CD4-positive, alpha-beta T cell treated with Interleukin-10 for 1 hour (primary cell): ENCODE data around the gene TRIM41.
"Not testable (repeated sequence)": the region's sequence is repeated elsewhere in the genome, so short reads cannot be mapped to it uniquely, and the experiment has no call there.

ENCODE experiments used
- DNase-seq: peaks from one replicate; pipeline ENCODE4 v3.0.0-alpha.2; 2020

Gene TRIM41

DNA sequence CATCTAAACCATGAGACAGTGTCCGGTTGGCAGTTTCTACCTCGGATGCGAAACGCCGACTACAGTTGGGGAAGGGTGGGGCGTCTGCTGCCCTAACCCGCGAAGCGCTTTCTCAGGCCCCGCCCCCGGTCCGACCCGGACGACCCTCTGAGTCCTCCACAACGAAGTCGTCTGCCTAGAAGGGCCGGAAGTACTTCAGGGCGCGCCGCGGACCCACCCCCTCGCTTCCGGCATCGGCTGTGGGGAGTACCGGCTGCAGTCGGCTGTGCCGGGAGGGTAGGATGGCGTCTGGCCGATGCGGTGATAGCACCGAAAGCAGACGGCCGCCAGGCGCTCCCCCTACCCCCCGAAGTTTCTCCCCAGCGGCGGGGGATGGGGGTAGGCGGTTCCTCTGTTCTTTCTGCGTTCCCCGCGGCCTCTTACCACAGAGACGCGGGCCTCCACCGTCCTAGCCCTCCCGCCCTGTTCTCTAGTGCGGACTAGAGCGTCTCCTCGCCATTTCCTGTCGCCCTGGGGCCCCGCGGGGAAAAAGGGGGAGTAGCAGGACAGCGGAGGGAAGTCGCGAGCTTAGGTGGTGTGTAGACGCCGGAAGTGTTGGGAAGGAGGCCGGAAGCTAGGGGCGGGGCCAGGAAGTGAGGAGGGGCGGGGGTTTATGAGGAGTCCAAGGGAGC is at the start of gene TRIM41:
Gene TRIM41 (plus strand): TSS at position 224 of the 671 bp plus-strand sequence. CDS start 719 bp downstream, outside the sequence.
- DNase-seq: peak; percentile 98

DNA sequence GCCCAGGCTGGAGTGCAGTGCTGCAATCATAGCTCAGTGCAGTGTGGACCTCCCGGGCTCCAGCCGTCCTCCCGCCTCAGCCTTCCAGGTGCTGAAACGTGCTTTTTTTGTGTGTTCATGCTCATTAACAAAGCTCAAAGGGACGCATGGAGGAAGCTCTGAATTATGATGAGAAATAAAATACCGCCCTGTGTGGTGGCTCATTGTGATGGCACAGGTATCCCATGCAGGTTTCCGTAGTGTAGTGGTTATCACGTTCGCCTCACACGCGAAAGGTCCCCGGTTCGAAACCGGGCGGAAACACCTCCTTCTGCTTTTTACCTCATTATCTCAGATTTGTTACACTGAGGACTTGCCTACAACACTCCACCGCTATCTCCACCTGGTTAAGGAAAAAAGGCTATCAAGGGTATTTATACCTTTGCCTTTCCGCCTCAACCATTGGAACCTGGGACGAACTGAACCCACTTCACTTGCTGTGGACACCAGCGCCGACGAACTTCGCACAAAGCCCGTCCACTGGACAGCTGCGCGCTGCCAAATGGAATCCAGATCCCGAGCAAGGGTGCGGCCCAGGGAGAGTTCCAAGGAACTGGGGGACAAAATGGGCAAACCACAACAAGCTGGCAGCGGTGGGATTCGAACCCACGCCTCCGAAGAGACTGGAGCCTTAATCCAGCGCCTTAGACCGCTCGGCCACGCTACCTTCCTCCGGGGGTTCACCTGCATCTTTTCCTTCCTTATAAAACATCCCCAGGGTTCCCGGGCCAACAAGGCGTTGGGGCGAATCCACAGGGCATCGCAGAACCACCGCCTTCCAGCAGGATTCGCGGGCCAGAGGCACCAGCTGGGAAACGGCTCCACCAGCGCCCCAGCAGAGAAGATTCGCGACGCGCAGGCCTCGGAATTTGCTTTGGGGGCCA is 49.4 kb upstream of the TRIM41 start:
- DNase-seq: peak; percentile 65

DNA sequence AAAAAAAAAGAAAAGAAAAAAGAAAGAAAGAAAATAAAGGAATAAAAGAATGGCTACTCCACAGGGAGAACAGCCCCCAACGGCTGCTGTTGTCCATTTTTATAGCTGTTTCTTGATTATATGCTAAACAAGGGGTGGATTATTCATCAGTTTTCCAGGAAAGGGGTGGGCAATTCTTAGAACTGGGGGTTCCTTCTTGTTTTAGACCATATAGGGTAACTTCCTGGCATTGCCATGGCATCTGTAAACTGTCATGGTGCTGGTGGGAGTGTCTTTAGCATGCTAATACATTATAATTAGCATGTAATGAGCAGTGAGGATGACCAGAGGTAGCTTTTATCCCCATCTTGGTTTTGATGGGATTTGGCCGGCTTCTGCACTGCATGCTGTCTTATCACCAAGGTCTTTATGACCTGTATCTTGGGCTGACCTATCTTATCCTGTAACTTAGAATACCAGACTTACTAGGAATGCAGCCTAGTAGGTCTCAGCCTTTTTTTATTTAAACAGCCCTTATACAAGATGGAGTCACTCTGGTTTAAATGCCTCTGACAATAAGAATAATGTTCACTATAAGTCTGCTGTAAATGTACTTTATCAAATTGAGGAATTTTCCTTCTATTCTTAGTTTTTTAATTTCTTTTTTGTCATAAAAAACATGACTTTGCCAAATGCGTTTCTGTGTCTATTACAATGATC is 46.7 kb upstream of the TRIM41 start:
- no peak for DNase-seq

DNA sequence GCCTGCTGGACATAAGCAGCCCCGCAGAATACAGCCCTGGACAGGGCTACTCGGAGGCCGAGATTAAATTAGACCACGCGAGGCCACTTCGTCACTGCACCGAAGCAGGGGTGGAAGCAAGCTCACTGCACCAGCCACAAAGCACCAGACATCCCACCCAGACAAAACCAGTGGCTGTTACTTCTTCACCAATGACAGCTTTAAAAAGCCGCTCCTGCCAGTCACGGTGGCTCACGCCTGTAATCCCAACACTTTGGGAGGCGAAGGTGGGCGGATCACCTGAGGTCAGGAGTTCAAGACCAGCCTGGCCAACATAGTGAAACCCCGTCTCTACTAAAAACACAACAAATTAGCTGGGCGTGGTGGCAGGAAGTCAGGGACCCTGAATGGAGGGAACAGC is 45.5 kb upstream of the TRIM41 start:
- not testable (repeated sequence) for DNase-seq

DNA sequence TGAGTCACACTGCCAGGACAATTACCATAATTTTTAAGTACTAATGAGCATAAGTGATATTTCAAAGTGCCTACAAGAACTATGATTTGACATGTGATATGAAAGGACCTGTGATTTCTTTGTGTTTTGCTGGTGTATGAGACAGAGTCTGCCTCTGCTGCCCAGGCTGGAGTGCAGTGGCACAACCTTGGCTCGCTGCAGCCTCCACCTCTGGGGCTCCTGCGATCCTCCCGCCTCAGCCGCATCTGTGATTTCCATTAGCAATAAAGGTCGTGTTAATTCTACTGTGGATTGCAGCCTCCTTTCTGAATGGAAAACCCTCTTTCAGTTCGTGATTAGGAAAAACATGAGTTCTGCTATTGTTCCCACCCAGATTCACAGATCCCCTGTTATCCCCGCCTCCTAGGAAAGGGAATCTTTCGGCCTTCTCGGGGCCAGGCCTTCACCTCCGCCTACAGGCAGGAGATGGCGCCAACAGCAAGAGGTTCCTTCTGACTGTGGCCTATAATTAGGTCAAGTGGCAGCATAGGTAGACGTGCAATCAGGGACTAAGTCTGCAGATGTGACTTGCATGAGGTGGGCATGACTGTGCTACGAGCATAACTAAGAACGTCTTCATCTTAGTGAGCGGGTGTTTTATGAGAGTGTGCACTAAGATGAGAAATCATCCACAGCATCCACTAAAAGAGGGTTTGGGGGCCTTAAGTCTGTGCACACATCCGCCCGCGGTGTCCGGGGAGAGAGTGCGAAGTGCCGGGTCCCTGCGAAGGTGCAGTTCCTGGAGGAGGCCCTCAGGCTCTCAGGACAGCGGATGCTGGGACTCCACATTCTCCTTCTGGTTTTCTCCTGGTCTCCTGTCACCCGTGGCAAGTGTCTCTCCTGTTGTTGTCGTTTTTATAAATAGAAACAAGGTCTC is 41.2 kb upstream of the TRIM41 start:
- peak; percentile 82 for DNase-seq

DNA sequence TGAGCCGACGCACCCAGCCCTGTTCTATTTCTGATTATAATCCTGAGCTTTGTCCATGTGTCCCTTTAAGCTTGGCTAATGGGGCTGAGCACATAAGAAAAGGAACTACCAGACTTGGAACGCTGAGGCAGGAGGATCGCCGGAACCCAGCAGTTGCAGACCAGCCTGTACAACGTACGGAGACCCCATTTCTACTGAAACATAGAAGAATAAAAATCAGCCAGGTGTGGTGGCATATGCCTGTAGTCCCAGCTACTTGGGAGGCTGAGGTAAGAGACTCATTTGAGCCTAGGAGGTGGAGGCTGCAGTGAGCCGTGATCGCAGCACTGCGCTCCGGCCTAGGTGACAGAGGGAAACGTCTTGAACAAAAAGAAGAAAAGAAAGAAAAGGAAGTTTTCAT is 40.4 kb upstream of the TRIM41 start:
- DNase-seq: no peak

DNA sequence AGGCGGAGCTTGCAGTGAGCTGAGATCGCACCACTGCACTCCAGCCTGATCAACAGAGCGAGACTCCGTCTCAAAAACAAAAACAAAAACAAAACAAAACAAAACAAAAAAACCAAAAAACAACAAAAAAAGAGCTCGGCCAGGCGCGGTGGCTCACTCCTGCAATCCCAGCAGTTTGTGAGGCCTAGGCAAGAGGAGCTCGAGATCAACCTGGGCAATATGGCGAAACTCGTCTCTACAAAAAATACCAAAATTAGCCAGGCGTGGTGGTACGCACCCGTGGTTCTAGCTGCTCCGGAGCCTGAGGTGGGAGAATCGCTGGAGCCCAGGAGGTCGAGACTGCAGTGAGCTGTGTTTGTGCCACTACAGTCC is 38.2 kb upstream of the TRIM41 start:
- DNase-seq: no peak

DNA sequence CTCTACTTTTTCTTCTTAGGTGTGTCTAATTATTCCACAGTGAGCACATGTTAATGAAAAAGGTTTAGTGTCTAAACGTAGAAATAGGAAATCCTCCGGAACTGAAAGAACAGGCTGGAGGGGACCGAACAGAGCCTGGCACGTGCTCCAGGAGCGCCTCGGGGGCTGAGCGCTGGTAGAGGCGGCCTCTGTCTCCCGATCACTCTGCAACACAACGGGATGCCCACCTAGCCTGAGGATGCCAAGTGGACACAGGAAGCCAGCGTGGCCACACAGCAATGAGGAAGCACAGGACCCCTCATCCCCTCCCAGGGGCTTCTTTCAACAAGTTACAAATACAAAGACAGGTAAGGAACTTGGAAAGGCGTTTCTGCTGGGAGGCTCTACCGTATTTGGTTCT is 37.5 kb upstream of the TRIM41 start:
- no peak for DNase-seq

DNA sequence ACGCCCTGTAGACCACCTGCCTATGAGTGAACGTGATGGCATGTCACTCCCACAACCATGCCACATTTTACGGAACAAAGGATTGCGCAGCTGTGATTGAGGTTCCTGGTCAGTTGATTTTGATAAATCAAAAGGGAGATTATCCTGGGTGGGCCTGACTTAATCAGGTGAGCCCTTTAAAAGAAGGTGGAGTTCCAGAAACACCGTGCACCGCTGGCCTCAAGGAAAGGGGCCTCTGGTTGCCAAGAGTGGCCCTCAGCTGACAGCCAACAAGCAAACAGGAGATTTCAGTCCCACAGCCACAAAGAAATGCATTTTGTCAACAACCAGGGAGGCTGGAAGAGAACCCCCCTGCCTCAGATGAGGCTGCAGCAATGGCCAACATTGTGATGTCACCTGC is 37.1 kb upstream of the TRIM41 start:
- no peak for DNase-seq

DNA sequence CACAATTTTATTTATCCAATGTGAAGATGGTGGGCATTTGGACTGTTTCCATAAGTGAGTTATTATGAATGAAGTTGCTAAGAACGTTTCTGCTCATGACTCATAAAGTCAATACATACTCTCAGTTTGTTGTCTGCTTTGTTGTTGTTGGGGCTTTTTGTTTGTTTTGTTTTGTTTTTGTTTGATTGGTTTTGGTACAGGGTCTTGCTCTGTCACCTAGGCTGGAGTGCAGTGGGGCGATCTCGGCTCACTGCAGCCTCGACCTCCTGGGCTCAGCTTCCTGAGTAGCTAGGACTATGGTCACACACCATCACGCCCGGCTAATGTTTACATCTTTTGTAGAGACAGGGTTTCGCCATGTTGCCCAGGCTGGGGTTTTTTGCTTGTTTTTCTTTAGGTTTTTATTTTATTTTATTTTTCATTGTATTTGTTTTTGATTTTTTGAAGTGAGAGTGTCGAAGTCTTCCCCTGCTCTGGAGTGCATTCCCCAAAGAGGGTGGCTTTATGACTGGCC is 36.0 kb upstream of the TRIM41 start:
- DNase-seq: no peak

DNA sequence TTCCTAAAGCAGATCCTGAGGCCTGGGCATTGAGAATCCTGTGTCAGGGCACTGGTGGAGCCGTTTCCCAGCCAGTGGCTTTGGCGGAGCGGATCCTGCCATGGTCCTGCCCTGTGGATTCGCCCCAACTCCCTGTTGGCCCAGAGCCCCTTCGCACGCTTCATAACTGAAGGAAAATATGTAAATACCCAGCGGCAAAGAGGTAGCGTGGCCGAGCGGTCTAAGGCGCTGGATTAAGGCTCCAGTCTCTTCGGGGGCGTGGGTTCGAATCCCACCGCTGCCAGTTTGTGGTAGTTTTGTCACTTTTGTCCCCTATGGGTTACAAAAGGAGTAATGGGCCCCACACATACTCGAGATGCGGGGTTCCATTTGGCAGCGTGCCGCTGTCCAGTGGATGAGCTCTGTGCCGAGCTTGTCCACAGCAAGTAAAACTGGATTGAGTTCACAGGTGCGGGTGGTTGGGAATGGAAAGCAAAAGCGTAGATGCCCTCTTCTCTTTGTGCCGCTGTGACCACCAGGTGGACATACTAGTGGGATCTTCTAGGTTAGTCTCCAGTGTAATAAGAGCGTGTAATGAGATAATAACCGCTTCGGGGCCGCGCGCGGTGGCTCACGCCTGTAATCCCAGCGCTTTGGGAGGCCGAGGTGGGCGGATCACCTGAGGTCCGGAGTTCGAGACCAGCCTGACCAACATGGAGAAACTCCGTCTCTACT is 35.4 kb upstream of the TRIM41 start:
- peak; percentile 67 for DNase-seq

DNA sequence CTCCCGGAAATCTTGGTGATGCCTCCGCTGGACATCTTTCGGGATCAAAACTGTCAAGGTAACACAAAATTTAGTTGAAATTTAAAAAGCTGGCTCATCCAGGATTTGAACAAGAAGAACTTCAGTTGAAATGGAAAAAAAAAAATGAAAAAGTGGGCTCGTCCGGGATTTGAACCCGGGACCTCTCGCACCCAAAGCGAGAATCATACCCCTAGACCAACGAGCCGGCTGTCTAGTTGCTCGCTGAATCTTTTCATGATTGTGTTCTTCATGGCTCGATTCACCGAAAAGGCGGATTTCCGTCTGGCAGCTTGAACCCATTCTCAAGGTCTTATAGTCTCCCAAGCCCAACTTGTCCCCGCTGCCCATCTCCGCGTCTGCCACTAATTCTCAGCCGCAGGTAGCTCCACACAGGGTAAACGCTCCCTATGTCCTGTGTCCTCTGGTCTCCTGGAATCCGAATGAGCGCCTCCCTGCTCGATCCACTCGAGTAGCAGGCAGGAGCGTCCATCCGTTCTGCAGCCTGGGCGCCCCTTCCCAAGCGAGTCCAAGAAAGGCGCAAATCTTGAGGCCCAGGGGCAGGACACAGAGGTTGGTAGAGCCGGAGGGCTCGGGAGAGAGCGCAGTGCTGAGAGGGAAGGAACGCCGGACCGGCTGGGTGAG is 34.2 kb upstream of the TRIM41 start:
- peak; percentile 89 for DNase-seq

DNA sequence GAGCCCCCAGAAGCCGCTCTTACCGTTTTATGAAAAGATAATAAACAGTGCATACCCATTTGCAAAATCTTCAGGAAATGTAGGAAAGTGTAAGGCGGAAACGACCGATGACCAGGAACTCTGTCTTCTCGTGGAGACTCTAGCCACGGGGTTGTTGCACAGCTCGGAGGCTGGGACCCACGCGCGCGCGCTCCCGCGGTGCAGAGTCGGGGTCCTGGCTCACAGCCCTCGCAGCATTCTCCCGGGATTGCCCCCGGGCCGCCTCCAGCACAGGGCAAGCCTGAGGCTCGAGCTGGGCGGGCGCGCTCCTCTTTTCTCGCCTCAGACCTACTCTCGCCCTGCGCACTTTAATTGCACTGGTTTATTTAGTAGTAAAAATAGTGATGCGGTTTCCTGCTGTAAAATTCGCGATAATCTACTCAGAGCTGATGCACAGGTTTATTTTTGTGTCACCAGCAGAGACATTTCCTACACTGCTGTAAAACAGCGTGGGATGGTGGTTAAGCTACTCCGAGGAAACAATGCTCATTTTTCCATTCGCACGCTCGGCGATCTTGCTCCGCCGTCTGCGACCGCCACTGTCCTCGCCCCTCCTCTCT is 33.6 kb upstream of the TRIM41 start:
- peak; percentile 68 for DNase-seq

DNA sequence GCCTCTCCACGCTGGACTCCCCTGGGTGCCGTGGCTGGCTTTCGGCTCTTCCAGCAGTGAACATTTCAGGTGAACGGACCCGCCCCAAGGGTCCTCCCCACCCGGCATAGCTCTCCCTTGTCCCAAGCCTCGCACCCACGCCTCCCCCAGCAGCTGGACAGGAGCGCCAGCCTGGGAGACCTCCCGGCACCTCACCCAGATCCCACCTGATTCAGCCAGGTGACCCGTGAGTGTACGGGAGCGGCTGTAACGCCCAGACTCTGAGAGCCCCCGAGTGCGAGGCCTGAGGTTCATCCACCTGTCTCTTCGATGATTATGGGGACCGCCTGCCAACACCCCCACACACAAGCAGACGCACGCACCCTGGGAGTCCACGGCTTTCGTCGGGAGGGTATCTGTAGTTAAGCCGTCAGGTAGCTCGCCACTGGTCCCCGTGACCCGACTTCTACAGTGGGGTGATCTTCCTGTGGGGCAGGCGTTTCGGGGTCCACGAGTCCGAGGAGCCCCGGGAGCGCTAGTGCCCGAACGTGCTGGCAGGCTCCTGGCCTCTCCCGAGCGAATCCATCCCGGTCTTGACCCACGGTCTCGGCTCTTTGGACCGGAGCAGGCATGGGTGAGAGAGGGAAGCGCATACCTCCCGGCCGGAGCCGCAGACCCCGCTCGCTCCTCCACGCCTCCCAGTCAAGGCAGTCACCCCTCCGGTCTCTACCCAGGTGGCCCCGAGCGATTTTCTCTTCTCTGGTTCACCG is 32.9 kb upstream of the TRIM41 start:
- DNase-seq: peak; percentile 47

DNA sequence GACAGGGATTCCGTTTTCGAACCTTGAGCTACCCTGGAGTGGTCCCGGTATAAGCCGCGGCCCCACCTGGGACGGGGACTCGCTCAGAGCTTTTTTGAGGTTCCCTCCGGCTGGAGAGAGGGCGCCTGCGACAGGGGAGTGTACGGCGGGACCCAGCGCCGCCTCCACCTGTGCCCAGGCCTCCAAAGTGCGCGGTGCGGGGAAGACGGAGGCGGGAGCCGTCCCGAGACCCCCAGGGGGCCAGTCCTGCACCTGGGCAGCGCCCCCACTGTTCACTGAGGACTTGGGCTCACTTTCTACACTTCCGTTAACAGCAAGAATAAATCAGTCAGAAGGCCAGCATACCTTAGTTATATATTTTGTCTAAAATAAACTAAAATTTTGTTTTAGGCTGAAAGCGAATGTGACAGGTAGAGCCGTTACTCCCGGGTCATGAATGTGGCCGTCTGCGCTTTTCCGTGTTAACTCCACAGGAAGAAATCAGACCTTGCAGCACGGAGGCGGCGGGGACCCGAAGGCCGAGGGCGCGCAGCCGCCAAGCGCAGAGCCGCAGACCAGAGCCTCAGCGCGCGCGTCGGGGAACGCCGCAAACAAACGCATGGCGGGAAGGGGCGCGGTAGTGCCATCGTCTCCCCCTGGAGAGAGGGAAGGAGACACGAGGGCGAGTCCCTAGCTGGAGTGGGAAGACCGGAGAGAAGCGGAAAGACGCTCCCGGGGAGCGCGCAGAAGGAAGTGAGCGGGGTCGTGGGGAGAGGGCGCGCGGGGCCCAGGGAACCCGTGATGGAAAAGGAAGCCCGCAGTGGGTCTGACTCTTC is 32.2 kb upstream of the TRIM41 start:
- peak; percentile 55 for DNase-seq

DNA sequence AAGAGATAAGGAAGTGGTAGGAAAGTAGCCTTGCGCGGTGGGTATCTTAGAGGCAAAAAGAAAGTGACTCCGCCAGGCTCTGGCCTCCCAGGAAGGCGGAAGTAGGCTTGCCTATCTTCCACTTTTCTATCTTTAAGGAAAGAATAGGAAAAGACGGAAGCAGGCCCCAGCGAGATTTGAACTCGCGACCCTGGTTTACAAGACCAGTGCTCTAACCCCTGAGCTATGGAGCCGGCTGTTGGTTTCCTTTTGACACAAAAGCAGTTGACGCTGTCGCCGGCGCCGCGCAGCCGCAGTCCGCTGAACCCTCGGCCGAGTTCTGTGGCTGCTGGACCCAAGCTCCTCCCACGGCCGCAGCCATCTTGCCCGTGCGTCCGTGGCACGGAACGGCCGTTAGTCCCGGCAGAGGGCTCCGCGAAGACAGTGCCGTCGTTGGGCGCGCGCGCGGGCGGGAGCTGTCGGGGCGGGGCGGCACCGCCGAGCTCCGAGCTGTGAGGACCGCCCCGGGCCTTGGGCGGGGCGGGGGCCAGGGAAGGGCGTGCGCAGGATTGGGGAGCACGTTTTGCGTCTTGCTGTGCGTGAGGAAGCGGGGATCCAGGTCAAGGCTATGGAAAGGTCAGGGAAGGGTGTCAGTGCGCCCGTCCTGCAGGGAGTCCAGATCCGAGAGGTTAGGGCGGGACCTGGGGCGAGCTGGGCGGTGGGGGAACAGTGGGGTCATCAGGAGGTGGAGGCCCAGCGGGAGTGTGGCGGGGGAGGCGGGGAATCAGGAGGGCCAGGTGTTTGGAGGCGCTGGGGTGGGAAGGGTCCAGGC is 31.4 kb upstream of the TRIM41 start:
- DNase-seq: peak; percentile 98

DNA sequence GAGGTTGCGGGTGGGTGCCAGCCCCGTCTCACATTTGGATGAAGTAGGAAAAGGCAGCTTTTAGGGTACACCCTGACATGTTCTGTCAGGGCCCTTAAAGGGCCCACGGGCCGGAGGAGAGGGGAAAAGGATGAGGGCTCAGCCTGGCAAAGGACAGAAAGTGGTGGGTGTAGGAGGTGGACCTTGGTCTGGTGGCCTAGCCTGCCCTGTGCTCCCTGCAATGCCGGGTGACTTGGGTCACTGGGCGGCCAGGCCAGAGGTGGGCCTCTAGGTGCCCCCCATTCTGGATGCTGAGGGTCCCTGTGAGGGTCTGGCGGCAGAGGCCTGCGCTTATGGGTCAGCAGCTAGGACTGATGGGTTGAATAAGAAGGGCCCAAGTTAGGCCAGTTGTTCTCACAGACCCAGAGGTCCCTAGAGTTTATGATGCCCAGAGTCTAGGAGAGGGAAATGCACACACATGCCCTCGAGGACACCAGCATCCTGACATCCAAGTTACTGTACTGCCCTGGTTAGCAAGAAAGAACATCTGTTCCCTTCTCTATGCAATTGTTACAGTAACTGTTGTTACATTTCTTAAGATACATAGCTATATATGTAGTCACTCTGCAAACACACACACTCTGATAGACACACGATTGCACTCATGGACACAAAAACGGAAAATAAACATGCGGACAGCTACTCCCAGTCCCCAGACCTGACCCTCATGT is 30.6 kb upstream of the TRIM41 start:
- no peak for DNase-seq
